Stimulated activated CD4-positive, alpha-beta T cell treated with anti-CD3 and anti-CD28 coated beads, Interleukin-12 subunit alpha, Interleukin-12 subunit beta, amount 100 ng/mL, for 24 hours (primary cell): ENCODE data around the gene GIPC2.

Experiments used
- DNase-seq, 2 experiments: peaks; one replicate each; pipeline ENCODE4 v3.0.0-alpha.2; 2020; ENCODE audit warnings: low read depth in 2 of 2

The GIPC2 gene

DNA sequence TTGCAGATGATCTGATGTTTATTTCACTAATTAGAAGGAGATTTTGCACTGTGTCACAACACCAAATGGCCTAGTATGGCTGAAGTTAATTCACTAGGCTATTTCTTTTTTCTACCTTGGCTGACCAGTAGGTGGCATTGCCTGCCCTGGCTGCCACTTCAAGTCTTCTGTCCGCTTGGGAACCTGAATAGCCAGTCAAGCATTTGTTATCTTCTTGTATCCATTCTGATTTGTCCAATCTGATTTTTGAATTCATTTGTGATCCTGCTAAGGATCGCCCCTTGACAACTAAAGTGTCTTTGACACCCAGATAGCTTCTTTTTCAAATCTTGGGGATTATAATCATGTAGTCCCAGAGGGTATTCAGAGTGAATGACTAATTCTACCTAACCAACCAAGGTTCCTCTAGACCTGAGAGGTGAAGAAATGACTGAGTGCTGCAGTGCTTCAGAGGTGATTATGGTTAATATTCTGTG lies 99.4 kb downstream of the GIPC2 start:
- DNase-seq = peak in 1 of 2 experiments; percentile 4

DNA sequence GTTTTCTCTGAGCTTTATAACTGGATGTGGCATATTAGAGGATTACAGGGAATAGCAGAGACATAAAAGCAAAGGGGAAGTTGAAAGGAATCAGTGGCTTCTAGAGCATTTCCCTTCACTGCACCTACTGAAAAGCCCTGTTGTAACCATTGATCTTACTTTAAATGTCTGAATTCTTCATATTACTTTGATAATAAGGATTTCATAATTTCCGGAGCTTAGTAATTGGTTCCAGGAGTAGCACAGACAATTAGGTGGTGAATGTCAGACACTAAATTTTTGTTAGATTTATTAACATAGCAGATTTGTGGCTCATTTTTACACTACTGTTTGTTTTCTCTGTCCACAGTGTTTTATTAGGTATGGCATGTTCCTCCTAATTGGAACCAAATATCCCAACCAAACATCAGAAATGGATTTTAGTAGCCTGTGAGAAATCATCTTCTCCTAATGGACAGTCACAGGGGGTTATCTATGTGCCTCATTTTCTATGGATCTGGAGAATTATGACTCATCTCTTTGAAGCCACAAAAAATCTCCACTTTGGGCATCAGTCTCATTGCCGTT lies 100.5 kb downstream of the GIPC2 start:
- DNase-seq = no peak

DNA sequence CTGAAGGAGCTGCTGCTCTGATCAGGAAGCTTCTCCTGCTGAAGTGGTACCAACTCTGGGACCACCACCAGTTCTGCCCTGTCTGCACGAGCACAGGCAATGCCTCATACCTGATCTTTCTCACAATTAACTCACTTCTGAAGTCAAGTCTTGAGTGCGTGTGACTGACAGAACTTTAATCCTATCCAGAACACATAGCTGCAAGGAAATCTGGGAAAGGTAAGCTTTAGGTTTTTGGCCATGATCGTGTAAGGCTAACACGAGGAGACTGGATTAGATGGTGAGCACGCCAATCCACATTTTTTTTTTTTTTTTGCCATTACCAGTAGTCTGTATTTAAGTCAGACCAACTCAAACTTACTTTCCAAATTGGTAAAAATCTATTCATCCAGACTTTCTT lies 101.3 kb downstream of the GIPC2 start:
- DNase-seq = no peak

DNA sequence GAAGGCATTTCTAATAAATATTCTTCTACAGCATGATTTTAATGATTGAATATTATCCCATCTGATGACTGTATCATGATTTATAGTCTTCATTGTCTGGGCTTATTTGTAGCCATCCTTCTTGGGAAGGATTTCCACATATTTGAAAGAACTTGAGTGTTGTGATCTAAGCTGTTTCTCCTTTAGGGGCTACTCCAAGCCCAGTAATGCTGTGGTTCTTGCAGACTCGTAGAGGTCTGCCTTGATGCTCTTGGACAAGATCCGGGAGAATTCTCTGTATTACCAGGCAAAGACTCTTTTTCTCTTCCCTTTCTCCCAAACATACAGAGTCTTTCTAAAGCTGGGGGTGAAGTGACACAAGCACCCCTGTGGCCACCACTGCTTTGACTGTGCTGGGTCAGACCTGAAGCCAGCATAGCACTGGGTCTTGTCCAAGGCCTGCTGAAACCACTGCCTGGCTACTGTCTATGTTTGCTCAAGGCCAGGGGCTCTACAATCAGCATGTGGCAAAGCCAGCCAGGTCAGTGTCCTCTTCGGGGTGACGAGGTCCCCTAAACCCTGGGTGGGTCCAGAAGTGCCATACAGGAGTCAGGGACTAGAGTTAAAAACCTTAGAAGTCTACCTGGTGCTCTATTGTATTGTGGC lies 107.4 kb downstream of the GIPC2 start:
- DNase-seq = no peak

DNA sequence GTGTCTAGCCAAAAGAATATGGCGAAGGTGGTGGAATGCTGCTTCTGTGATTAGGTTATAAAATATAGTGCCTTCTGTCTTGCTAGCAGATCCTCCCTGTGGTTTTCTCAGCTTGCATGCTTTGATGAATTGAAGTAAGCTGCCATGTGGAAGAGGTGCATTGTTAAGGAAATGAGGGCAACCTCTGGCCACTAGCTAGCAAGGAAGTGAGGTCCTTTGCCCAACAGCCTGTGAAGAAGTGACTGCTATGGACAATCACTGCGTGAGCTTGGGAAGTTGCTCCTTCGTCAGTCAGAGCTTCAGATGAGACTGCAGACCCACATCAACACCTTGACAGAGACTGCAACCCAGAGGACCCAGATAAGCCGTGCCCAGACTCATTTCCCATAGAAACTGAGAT lies 109.4 kb downstream of the GIPC2 start:
- no peak for DNase-seq

DNA sequence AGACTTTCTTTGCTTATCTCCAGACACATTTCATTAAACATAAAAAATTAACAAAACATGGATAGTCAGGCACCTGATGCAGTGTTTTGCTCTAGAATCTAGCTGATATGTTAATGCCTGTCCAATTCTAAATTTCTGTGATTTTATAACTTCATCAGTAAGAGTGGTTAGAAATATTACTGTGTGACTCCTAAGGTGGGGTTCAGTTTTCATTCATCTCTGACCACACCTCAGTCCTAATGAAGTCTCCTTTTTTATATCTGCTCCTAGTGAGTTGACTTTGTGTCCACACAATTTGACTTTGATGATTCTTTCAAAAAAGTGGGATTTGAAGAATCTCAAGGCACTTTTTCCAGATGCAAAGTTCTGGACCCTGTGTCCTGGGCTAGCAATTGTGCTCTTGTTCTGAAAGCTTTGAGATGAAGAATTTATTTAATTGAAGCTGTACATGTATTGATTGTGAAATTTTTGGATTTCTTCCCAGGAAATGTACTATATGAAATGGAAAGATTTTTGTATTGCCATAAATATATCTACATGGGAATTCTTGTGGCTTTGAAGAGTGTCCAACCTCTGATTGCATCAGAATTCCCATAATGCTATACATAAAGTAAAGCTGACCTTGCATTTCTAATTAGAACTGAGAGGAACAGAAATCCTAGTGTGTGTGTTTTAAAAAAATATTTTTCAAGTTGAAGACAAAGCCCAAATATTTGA lies 111.2 kb downstream of the GIPC2 start:
- no peak for DNase-seq

DNA sequence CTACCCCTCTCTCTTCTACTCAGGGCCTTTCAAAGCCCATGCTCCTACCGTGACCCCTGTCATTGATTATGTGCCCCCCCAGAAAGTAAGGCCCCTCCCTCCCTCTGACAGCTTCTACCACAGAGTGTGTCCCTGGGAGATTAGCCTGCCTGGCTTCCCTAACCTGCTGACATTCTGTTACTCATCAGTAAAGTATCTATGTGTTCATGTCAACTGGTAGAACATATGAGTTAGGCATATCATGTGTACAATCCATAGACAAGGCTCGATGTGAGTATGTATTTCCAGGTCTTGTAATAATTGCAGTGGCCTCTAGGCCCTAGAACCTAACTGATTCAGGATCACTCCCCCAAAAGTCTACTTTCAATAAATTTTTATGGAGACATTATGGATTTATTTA lies 120.0 kb downstream of the GIPC2 start:
- DNase-seq = no peak

DNA sequence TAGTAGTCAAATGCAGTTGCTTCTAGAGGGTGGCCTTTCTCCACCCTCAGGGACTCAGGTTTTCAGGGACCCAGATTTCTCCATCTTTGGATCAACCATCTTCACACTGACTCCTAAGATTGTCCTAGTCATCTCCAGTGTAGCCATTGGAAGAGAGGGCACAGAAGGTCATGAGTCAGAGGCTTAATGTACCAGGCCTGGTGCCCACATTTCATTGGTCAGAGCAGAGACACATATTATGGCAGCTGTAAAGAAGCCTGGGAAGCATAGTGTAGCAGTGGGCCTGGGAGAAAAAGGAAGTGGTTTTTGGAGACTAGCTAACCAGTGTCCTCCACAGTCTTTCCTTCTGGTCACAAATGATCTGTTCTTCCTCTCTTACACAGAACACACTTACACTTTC lies 122.5 kb downstream of the GIPC2 start:
- DNase-seq = no peak

DNA sequence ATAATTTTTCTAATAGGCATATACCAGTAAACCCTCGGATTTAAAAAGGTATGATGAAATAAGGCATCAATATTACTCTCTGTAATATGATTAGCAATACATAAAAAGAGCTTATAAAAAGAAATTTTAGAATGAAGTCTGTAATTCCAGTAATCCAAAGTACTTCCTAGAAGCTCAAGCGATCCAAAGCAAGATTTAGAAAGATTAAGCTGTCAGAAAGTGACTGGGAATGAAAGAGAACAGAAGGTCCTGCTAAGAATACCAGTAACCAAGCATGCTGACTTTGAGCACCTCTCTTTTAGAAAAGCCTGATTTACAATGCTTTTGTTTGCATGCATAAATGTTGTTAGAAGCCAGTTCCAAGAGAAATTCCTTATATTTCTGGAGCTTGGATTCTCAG lies 125.1 kb downstream of the GIPC2 start:
- no peak for DNase-seq

DNA sequence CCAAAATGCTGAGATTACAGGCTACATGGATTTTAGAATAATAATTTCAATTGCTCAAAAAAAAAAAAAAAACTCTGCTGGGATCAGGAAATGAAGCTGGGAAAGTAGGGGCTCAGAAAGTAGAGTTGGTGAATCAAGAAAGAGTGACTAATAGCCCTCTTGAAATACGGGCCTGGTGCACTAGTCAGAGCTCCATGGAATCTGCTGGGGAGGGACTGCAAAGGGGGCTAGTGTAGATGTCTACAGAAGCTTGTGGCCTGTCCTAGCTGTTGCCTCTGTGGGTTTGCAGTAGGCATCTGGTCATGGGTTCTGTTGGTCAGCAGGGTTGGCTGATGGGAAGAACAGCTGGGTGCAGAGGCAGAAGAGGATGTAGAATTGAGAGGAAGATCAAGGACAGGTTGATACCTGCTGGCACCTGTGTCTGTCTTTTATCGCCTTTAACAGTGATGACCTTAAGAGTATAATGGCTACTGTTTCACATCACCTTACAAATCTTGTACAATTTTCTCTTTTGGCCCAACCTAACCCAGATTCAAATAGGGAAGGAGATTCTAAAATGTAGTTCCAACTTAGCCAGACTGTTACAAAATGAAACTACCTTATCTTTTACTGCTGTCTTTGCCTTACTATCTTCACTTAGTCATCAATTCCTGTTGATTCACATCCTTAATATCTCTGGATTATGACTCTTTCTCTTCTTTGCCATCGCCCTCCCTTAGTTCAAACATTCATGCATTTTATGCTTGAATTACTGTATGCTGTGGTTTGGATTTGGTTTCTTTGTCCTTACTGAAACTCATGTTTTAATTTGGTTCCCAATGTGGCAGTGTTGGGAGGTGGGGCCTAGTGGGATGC lies 126.2 kb downstream of the GIPC2 start:
- DNase-seq = no peak

DNA sequence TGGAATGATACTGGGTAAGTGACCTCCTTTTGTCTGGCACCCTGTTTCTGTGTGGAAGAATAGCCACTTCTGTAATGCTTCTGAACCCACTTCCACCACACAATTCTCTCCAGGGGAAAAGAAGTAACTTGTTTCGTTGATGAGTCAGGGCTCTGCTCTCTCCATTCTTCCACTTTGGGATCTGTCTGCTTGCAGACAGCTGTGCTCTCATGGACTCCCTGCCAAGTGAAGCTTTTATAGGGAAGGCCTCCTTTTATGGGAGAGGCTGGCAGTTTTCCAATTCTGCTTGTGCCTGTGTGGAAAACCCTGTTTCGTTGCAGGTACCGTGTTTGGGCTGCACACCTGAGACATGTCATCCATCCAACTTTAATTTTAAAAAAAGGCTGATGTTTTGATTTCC lies 130.7 kb downstream of the GIPC2 start:
- no peak for DNase-seq

DNA sequence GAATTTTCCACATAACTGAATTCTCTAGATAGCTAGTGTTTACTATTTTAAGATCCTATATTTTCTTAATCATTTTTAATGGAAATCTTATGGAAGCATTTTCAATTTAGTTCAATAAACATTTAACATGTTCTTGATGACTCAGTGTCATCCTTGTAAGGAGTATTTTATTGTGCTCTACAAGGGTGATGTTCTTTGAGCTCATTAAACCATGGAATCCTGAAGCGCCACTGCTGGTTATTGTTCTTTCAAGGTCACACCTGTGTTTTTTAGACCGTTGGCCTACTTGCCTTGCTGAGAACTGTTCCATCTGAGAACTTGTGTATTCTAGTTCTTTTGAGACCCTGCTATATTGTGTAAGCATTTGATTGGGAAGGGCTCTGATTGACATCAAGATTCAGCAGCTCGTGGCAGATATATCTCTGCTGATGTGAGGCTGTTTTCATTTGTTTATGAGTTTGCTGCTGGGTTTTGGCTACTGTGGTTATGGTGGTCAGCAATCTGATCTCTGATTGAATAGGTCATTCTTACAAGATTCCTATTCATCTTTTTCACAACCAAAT lies 132.0 kb downstream of the GIPC2 start:
- no peak for DNase-seq

DNA sequence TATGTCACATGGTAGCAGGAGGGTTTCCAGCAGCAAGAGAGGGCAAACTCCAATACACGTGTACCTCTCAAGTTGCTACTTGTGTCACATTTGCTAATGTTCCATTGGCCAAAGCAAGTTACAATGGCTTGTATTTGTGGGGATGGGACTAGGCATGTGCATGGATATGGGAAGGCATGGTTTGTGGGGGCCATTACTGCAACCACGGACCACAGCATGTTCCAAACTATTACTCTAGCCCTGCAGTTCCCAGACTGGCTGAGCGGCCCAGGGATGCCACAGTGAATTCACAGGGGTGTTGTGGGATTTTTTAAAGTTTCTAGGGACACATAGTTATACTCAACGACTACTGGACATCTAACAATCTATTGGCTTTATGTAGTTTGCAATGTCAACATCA lies 133.1 kb downstream of the GIPC2 start:
- no peak for DNase-seq

DNA sequence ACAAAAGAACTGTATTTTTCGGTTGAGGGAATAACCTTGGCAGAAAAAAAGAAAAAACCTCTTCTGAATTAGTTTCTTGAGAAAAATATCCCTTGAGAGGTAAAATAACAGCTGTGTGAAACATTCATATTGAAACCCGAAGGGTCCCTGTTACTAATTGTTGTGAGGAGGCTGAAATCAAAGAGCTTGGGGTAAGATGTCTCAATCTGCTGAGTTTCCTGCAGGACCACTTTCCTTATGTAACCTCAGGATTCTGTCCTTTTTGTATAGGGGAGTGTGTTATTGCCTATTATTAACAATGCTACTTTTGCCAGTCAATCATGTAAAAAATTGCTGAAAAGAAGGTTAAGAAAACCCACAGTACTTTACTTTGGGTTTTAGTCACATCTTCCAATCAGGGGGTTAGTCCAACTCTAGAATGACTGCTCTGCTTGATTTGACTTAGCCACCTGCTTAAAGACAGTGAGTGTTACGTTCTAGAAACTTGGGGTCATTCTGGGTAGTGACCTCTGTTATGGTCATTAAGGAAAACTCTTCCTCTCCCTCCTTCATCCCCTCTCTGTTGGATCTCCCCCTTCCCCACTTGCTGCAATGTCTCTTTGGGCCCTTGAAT lies 138.8 kb downstream of the GIPC2 start:
- DNase-seq = no peak
